IMR-90 (cell line): ENCODE results near the gene YBEY.

Experiments used
- BHLHE40 ChIP-seq: fragments of 150-350 bp; IDR thresholded peaks from 2 replicates; pipeline ENCODE4 v1.6.1; 2016; ENCODE audit warnings: mild to moderate bottlenecking, low read depth, low read length
- CEBPB ChIP-seq: IDR thresholded peaks from 2 replicates; pipeline ENCODE4 v1.6.1; 2012; ENCODE audit warnings: low read depth, low read length, improper control_type of control experiment
- CTCF ChIP-seq: conservative IDR thresholded peaks from 2 replicates; pipeline ENCODE4 v1.5.1; 2012; ENCODE audit warnings: mild to moderate bottlenecking, low read depth, low read length, improper control_type of control experiment
- ELK1 ChIP-seq: fragments of 150-350 bp; IDR thresholded peaks from 2 replicates; pipeline ENCODE4 v1.6.1; 2016; ENCODE audit warnings: low read depth, mild to moderate bottlenecking, low read length, moderate library complexity, borderline replicate concordance
- FOS ChIP-seq: fragments of 150-350 bp; IDR thresholded peaks from 2 replicates; pipeline ENCODE4 v1.6.1; 2016; ENCODE audit warnings: low read depth, low read length
- MAZ ChIP-seq: IDR thresholded peaks from 2 replicates; pipeline ENCODE4 v1.6.1; 2012; ENCODE audit warnings: low read depth, mild to moderate bottlenecking, low read length, improper control_type of control experiment, moderate library complexity, borderline replicate concordance
- MXI1 ChIP-seq: IDR thresholded peaks from 2 replicates; pipeline ENCODE4 v1.6.1; 2012; ENCODE audit warnings: low read depth, mild to moderate bottlenecking, low read length, moderate library complexity, borderline replicate concordance
- NFE2L2 ChIP-seq: fragments of 150-350 bp; IDR thresholded peaks from 2 replicates; pipeline ENCODE4 v1.6.1; 2016; ENCODE audit warnings: low read depth, mild to moderate bottlenecking, low read length
- POLR2A ChIP-seq: IDR thresholded peaks from 2 replicates; pipeline ENCODE4 v1.6.1; 2012; ENCODE audit warnings: mild to moderate bottlenecking, low read depth, low read length
- RAD21 ChIP-seq: IDR thresholded peaks from 2 replicates; pipeline ENCODE4 v1.6.1; 2012; ENCODE audit warnings: low read length, improper control_type of control experiment
- RCOR1 ChIP-seq: IDR thresholded peaks from 2 replicates; pipeline ENCODE4 v1.6.1; 2012; ENCODE audit warnings: mild to moderate bottlenecking, low read length, improper control_type of control experiment; ENCODE audit not compliant: insufficient replicate concordance
- RFX5 ChIP-seq: IDR thresholded peaks from 2 replicates; pipeline ENCODE4 v1.8.0; 2012; ENCODE audit warnings: low read depth, mild to moderate bottlenecking, low read length, moderate library complexity
- SMC3 ChIP-seq: fragments of 150-350 bp; IDR thresholded peaks from 2 replicates; pipeline ENCODE4 v1.6.1; 2016; ENCODE audit warnings: low read depth, mild to moderate bottlenecking, antibody characterized with exemption, low read length, moderate library complexity
- USF2 ChIP-seq: fragments of 150-350 bp; IDR thresholded peaks from 2 replicates; pipeline ENCODE4 v1.6.1; 2017; ENCODE audit warnings: mild to moderate bottlenecking, antibody characterized with exemption, low read length, low read depth

- TF ChIP-seq CTCF (no peak), ELK1 (no peak), BHLHE40 (no peak), SMC3 (no peak), CEBPB (no peak), POLR2A (no peak), USF2 (no peak), RAD21 (no peak), MAZ (no peak), FOS (no peak), RFX5 (no peak), MXI1 (no peak), RCOR1 (no peak), NFE2L2 (no peak)
Measured at GRCh38 chr21:46346296-46347202, 60.4 kb downstream of the YBEY start.
